Osteoblast (primary cell): Measurements from ENCODE around the gene AFDN. TPM values are rescaled to one million over a fixed set of nuclear protein-coding genes. Genes with fewer than 3 reads are reported as not detected.
A peak's percentile ranks its signal among the peaks of the same experiment; 100 is the strongest.

Experiments used
- DNase-seq: peaks from one replicate; pipeline ENCODE4 v3.0.0; 2011; ENCODE audit warnings: low spot score, mixed read lengths; ENCODE audit not compliant: insufficient read length; ENCODE audit errors: missing footprints
- H2AFZ ChIP-seq: 2 replicates; pipeline ENCODE4 v1.6.0; 2011; ENCODE audit warnings: mild to moderate bottlenecking, low read length
- H3K27ac ChIP-seq: 2 replicates; pipeline ENCODE4 v1.5.1; 2011; ENCODE audit warnings: mild to moderate bottlenecking, low read depth, low read length, moderate library complexity
- H3K27me3 ChIP-seq: 2 replicates; pipeline ENCODE4 v1.6.0; 2012; ENCODE audit warnings: mild to moderate bottlenecking, control low read depth, inconsistent platforms, low read length, moderate library complexity; ENCODE audit not compliant: insufficient read depth
- H3K36me3 ChIP-seq: 2 replicates; pipeline ENCODE4 v1.5.1; 2011; ENCODE audit warnings: mild to moderate bottlenecking, low read length, control low read depth, moderate library complexity; ENCODE audit not compliant: insufficient read depth
- H3K4me1 ChIP-seq: 2 replicates; pipeline ENCODE4 v1.5.1; 2011; ENCODE audit warnings: mild to moderate bottlenecking, low read length, control low read depth, moderate library complexity; ENCODE audit not compliant: insufficient read depth
- H3K4me2 ChIP-seq: 2 replicates; pipeline ENCODE4 v1.6.0; 2011; ENCODE audit warnings: mild to moderate bottlenecking, low read length; ENCODE audit not compliant: insufficient read depth
- H3K4me3 ChIP-seq: fragments of 200-600 bp; sonication (generic); 3 replicates; pipeline ENCODE4 v1.5.1; 2012; ENCODE audit warnings: mild to moderate bottlenecking, low read length, inconsistent platforms; ENCODE audit not compliant: insufficient read depth
- H3K79me2 ChIP-seq: 2 replicates; pipeline ENCODE4 v1.6.0; 2012; ENCODE audit warnings: mild to moderate bottlenecking, low read length, control low read depth, inconsistent platforms; ENCODE audit not compliant: insufficient read depth
- H3K9me3 ChIP-seq: 2 replicates; pipeline ENCODE4 v1.5.1; 2011; ENCODE audit warnings: low read depth, low read length, control low read depth
- H4K20me1 ChIP-seq: 2 replicates; pipeline ENCODE4 v1.6.0; 2012; ENCODE audit warnings: mild to moderate bottlenecking, low read length, control low read depth; ENCODE audit not compliant: insufficient read depth
- total RNA-seq: library from RNA; depleted of rRNA; stranded (reverse); fragments of >200 nt; gene quantifications from 2 replicates; pipeline ENCODE4 v1.2.3, GENCODE V29; 2012
- TF ChIP-seq, protein P1 (sequence below): IDR thresholded peaks from 2 replicates; pipeline ENCODE4 v1.5.1; 2011; ENCODE audit warnings: mild to moderate bottlenecking, low read depth, low read length, moderate library complexity; ENCODE audit errors: extremely low read depth

AFDN gene
- total RNA-seq, 1 donor, result 52.5 TPM

DNA sequence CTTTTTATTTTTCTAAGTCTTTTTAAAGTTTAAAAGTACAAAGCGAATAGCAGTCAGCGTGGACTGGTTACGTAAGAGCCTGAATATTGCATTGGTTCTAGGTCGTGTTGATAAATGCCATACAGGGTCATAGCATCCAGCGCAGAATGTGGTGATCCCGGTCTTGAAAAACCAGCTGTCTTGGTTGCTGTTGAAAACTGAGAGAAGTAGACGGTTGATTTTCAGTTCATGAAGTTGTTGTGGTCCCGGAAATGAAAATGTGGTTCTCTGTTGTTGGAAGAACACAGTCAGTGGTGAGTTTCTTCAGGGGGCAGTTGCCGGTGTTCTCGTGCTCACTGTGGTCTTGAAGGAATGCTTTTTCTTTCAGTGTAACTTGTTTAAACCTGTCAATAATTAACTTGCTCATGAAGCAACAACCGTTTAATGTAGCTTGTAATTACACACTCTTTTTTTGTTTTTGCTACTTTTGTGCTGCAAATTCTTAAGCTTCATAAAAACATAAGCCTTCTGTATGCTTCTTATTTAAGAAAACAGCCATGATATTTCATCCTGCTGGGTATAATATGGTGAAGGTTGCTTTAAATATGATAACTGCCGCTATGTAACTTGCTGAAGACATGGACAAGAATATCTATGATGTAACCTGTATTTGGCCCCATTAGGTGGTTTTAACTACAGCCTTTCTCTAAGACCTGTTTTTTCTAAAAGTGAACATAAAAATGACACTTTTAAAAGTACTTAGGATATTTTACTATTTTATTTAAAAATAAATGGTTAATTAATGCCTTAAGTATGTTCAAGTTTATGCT lies 106.0 kb downstream of the AFDN start:
- no peaks in the 10 kb centered on the region for H4K20me1 ChIP-seq
- no peak overlapping the region for H3K27ac ChIP-seq
- H3K27me3 ChIP-seq, result no peaks in the 10 kb centered on the region
- H3K4me3 ChIP-seq, result no peak overlapping the region
- peak overlapping the region; percentile 53 for H3K4me2 ChIP-seq
- no peaks in the 10 kb centered on the region for H3K79me2 ChIP-seq
- peak overlapping the region; percentile 30 for H2AFZ ChIP-seq
- DNase-seq, result no peak
- TF ChIP-seq, protein P1, sequence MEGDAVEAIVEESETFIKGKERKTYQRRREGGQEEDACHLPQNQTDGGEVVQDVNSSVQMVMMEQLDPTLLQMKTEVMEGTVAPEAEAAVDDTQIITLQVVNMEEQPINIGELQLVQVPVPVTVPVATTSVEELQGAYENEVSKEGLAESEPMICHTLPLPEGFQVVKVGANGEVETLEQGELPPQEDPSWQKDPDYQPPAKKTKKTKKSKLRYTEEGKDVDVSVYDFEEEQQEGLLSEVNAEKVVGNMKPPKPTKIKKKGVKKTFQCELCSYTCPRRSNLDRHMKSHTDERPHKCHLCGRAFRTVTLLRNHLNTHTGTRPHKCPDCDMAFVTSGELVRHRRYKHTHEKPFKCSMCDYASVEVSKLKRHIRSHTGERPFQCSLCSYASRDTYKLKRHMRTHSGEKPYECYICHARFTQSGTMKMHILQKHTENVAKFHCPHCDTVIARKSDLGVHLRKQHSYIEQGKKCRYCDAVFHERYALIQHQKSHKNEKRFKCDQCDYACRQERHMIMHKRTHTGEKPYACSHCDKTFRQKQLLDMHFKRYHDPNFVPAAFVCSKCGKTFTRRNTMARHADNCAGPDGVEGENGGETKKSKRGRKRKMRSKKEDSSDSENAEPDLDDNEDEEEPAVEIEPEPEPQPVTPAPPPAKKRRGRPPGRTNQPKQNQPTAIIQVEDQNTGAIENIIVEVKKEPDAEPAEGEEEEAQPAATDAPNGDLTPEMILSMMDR, result no peak
- peaks cover 5% of the 10 kb centered on the region for H3K4me1 ChIP-seq
- no peaks in the 10 kb centered on the region for H3K9me3 ChIP-seq
- H3K36me3 ChIP-seq, result no peaks in the 10 kb centered on the region

DNA sequence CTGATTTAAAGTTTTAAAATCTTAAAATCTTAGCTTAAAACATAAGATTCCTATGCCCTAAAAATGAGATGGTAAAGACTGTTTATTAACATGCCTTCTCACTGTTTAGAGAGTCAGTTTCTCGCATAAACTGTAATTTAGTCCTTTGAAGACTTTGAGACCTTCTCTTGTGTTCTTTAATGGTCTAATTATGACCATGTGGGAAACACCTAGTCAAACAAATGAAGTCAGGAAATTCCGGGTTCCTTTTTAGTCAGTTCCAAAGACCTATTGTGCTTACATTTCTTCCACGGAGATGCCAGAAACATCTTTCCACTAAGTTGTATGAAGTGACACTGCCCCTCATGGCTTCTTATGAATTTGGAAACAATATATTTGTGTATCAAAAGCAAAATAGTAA lies 106.6 kb downstream of the AFDN start:
- DNase-seq, result no peak
- Histone ChIP-seq H2AFZ (no peak overlapping the region), H3K36me3 (no peaks in the 10 kb centered on the region), H3K27me3 (no peaks in the 10 kb centered on the region), H3K9me3 (no peaks in the 10 kb centered on the region), H3K4me1 (peaks cover 5% of the 10 kb centered on the region), H3K79me2 (no peaks in the 10 kb centered on the region), H3K4me2 (no peak overlapping the region), H3K4me3 (no peak overlapping the region), H3K27ac (no peak overlapping the region), H4K20me1 (no peaks in the 10 kb centered on the region)
- TF ChIP-seq, protein P1, result no peak

DNA sequence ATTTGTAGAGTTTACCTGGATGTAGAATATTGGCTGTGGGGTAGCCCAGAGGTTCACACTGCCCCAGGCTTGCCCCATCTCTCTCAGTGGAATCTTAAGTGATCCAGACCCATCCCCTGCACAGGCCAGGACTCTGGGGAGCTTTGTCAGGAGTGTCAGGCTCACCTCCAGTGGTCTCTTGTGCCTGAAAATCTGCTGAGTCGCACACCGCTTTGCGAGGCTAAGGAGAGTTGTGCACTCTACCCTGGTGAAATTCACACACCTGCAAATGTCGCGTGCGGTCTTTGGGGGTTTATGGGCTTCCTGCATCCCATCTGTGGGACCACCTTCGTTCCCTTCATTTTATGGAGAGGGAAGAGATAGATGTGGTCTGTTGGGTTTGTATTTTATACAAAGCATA lies 107.1 kb downstream of the AFDN start:
- Histone ChIP-seq H3K27me3 (no peaks in the 10 kb centered on the region), H3K79me2 (no peaks in the 10 kb centered on the region), H3K27ac (no peak overlapping the region), H2AFZ (no peak overlapping the region), H3K9me3 (no peaks in the 10 kb centered on the region), H3K4me2 (no peak overlapping the region), H3K4me1 (peaks cover 5% of the 10 kb centered on the region), H3K4me3 (no peak overlapping the region), H4K20me1 (no peaks in the 10 kb centered on the region), H3K36me3 (no peaks in the 10 kb centered on the region)
- DNase-seq, result no peak
- TF ChIP-seq, protein P1, result no peak

DNA sequence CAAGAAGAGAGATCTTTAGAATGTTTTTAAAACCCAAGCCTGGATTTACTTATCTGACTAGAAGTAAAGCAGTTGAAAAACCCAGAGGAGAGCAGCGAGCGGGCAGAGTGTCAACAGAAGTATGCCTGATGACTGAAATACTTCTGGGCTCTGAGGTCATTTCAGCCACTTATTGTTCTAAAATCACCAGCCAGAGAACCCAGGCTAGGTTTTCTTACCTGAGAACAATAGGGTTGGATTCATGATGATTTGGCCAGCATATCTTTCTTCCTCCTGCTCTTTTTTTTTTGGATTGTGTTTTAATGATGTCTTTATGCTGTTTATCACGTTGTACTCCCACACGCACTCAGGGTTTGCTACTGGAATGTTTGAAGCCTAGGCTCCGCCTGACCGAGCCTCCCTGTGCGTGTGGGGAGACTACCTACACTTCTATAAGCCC lies 107.7 kb downstream of the AFDN start:
- Histone ChIP-seq H3K79me2 (no peaks in the 10 kb centered on the region), H3K4me3 (no peak overlapping the region), H4K20me1 (no peaks in the 10 kb centered on the region), H3K36me3 (no peaks in the 10 kb centered on the region), H3K27ac (no peak overlapping the region), H3K4me2 (no peak overlapping the region), H2AFZ (no peak overlapping the region), H3K27me3 (no peaks in the 10 kb centered on the region), H3K9me3 (no peaks in the 10 kb centered on the region), H3K4me1 (peaks cover 5% of the 10 kb centered on the region)
- TF ChIP-seq, protein P1, result no peak
- DNase-seq, result no peak
